H1 (cell line): Measurements from ENCODE around the gene SLAIN2. TPM values are rescaled to one million over a fixed set of nuclear protein-coding genes. Genes with fewer than 3 reads are reported as not detected.

ENCODE experiments used
- CTCF ChIA-PET: fragments of 300-600 bp; sonication (Branson Sonifier 250); formaldehyde crosslinking; loops from one replicate; lab custom pipeline; 2021; ENCODE audit not compliant: partially characterized antibody; lab: Charles Lee
- POLR2A ChIA-PET: fragments of 300-600 bp; sonication (Branson Sonifier 250); formaldehyde crosslinking; loops from one replicate; lab custom pipeline; 2021; ENCODE audit warnings: inconsistent platforms; ENCODE audit not compliant: partially characterized antibody; lab: Charles Lee
- DNase-seq, 2 experiments: peaks; one replicate each; pipeline versions ENCODE4 v3.0.0 to v3.0.0-alpha.2; 2010 to 2022; ENCODE audit warnings: low spot score in 2 of 2, low read depth in 1 of 2, mixed read lengths in 1 of 2
- FAIRE-seq: peaks from 2 replicates; lab custom pipeline; 2011; peaks lifted over from hg19 to GRCh38; lab: Jason Lieb, UNC
- H2AFZ ChIP-seq: 2 replicates; pipeline ENCODE4 v1.8.1; 2012; ENCODE audit warnings: low read length, inconsistent platforms
- H2AK5ac ChIP-seq: 2 replicates; pipeline ENCODE4 v1.6.1; 2013; ENCODE audit warnings: low read depth, low read length
- H2BK120ac ChIP-seq: replicated peaks from 2 replicates; pipeline ENCODE3; 2013; ENCODE audit warnings: low read depth, low read length, inconsistent platforms
- H2BK12ac ChIP-seq: 2 replicates; pipeline ENCODE4 v1.6.1; 2013; ENCODE audit warnings: low read depth, low read length
- H2BK15ac ChIP-seq: 2 replicates; pipeline ENCODE4 v1.6.1; 2013; ENCODE audit warnings: low read length
- H2BK20ac ChIP-seq: 2 replicates; pipeline ENCODE4 v1.6.1; 2013; ENCODE audit warnings: low read length
- H2BK5ac ChIP-seq: 2 replicates; pipeline ENCODE4 v1.6.1; 2013; ENCODE audit warnings: low read depth, low read length
- H3K14ac ChIP-seq: 2 replicates; pipeline ENCODE4 v1.6.1; 2013; ENCODE audit warnings: inconsistent platforms; ENCODE audit not compliant: insufficient read length
- H3K18ac ChIP-seq: 2 replicates; pipeline ENCODE4 v1.6.1; 2013; ENCODE audit warnings: low read length; ENCODE audit errors: extremely low read depth
- H3K23ac ChIP-seq: 2 replicates; pipeline ENCODE4 v1.6.1; 2013; ENCODE audit warnings: inconsistent platforms; ENCODE audit not compliant: insufficient read length
- H3K23me2 ChIP-seq: 2 replicates; pipeline ENCODE4 v1.6.1; 2013; ENCODE audit warnings: low read depth, low read length
- H3K27ac ChIP-seq: 2 replicates; pipeline ENCODE4 v1.6.1; 2011; ENCODE audit warnings: low read depth, low read length, inconsistent platforms
- H3K27me3 ChIP-seq, 4 experiments: replicated peaks in 1 of 4; 1 replicate in 1 of 4; 2 replicates in 3 of 4; pipeline versions ENCODE4 v1.6.1 to v1.8.1; 2011 to 2013; ENCODE audit warnings: low read length in 3 of 4, mild to moderate bottlenecking in 3 of 4, inconsistent platforms in 2 of 4, mixed read lengths in 2 of 4, moderate library complexity in 1 of 4; ENCODE audit not compliant: control insufficient read depth in 3 of 4, insufficient read depth in 3 of 4; ENCODE audit errors: extremely low read depth in 1 of 4
- H3K36me3 ChIP-seq, 4 experiments: 2 replicates each; pipeline versions ENCODE4 v1.6.1 to v1.8.1; 2011 to 2013; ENCODE audit warnings: mild to moderate bottlenecking in 4 of 4, low read length in 3 of 4, moderate library complexity in 2 of 4, control low read depth in 1 of 4, inconsistent platforms in 1 of 4; ENCODE audit not compliant: insufficient read depth in 4 of 4, control insufficient read depth in 2 of 4
- H3K4ac ChIP-seq: replicated peaks from 2 replicates; pipeline ENCODE3; 2013; ENCODE audit warnings: low read length, low read depth, mixed read lengths, inconsistent platforms; ENCODE audit not compliant: insufficient read length
- H3K4me1 ChIP-seq, 4 experiments: replicated peaks in 1 of 4; 1 replicate in 1 of 4; 2 replicates in 3 of 4; pipeline versions ENCODE4 v1.6.1 to v1.8.1; 2011 to 2013; ENCODE audit warnings: low read length in 3 of 4, inconsistent platforms in 2 of 4, mixed read lengths in 1 of 4; ENCODE audit not compliant: insufficient read depth in 4 of 4, control insufficient read depth in 3 of 4
- H3K4me2 ChIP-seq, 2 experiments: 2 replicates each; pipeline versions ENCODE4 v1.6.1 to v1.8.1; 2011 to 2013; ENCODE audit warnings: low read depth in 2 of 2, low read length in 2 of 2, control low read depth in 1 of 2, inconsistent platforms in 1 of 2, mild to moderate bottlenecking in 1 of 2; ENCODE audit not compliant: insufficient read depth in 1 of 2
- H3K4me3 ChIP-seq, 4 experiments: fragments of 200-600, 300-600 bp in 1 of 4; sonication (generic), shearing (Covaris generic), sonication (Bioruptor Twin) in 1 of 4; 2 replicates each; pipeline versions ENCODE4 v1.5.1 to v1.8.1; 2011 to 2016; ENCODE audit warnings: low read length in 4 of 4, low read depth in 3 of 4, control low read depth in 2 of 4, inconsistent platforms in 2 of 4, mild to moderate bottlenecking in 2 of 4, mixed read lengths in 1 of 4, moderate library complexity in 1 of 4; ENCODE audit not compliant: insufficient read depth in 2 of 4; ENCODE audit errors: extremely low read depth in 1 of 4
- H3K56ac ChIP-seq: replicated peaks from 2 replicates; pipeline ENCODE3; 2013; ENCODE audit warnings: low read depth, mild to moderate bottlenecking, mixed read lengths, low read length, inconsistent platforms; ENCODE audit not compliant: insufficient read length
- H3K79me1 ChIP-seq: 2 replicates; pipeline ENCODE4 v1.6.1; 2013; ENCODE audit warnings: low read depth, low read length, control low read depth
- H3K79me2 ChIP-seq, 2 experiments: 2 replicates each; pipeline versions ENCODE4 v1.6.1 to v1.8.1; 2012 to 2013; ENCODE audit warnings: low read length in 2 of 2, mild to moderate bottlenecking in 2 of 2, inconsistent platforms in 1 of 2; ENCODE audit not compliant: insufficient read depth in 2 of 2, control insufficient read depth in 1 of 2
- H3K9ac ChIP-seq, 4 experiments: replicated peaks in 1 of 4; 1 replicate in 1 of 4; 2 replicates in 3 of 4; pipeline versions ENCODE4 v1.6.1 to v1.8.1; 2011 to 2013; ENCODE audit warnings: low read depth in 3 of 4, low read length in 3 of 4, control low read depth in 2 of 4, mild to moderate bottlenecking in 2 of 4, moderate library complexity in 2 of 4, inconsistent platforms in 1 of 4; ENCODE audit errors: extremely low read depth in 1 of 4
- H3K9me3 ChIP-seq, 2 experiments: 2 replicates each; pipeline versions ENCODE4 v1.6.1 to v1.8.1; 2012 to 2013; ENCODE audit warnings: mild to moderate bottlenecking in 2 of 2, moderate library complexity in 2 of 2, control low read depth in 1 of 2, inconsistent platforms in 1 of 2, low read depth in 1 of 2, low read length in 1 of 2, mixed read lengths in 1 of 2; ENCODE audit not compliant: insufficient read depth in 2 of 2
- H4K20me1 ChIP-seq, 2 experiments: replicated peaks in 1 of 2; 2 replicates each; pipeline versions ENCODE3 to v1.8.1; 2011 to 2013; ENCODE audit warnings: inconsistent platforms in 2 of 2, low read length in 2 of 2, mild to moderate bottlenecking in 1 of 2; ENCODE audit not compliant: insufficient read depth in 2 of 2, control insufficient read depth in 1 of 2
- H4K5ac ChIP-seq: 2 replicates; pipeline ENCODE4 v1.6.1; 2013; ENCODE audit warnings: low read length, low read depth, mixed read lengths, inconsistent platforms; ENCODE audit not compliant: insufficient read length
- H4K8ac ChIP-seq: 2 replicates; pipeline ENCODE4 v1.8.0; 2013; ENCODE audit warnings: mild to moderate bottlenecking, moderate library complexity, low read length, inconsistent platforms; ENCODE audit not compliant: insufficient read depth; ENCODE audit errors: extremely low read depth
- H4K91ac ChIP-seq: replicated peaks from 2 replicates; pipeline ENCODE3; 2013; ENCODE audit warnings: low read length, mixed read lengths, inconsistent platforms; ENCODE audit not compliant: insufficient read length
- EP300 ChIP-seq, 2 experiments: IDR thresholded peaks; 1 replicate in 1 of 2; 2 replicates in 1 of 2; pipeline ENCODE4 v1.6.1; 2011 to 2012; ENCODE audit warnings: low read depth in 2 of 2, low read length in 2 of 2, mild to moderate bottlenecking in 2 of 2, borderline replicate concordance in 1 of 2, inconsistent platforms in 1 of 2, moderate library complexity in 1 of 2
- polyA plus RNA-seq, 7 experiments: library from polyadenylated mRNA; depleted of rRNA in 3 of 7; stranded (reverse) in 5 of 7; unstranded in 2 of 7; fragments of >200 nt in 5 of 7; fragments of 200-250 nt in 2 of 7; gene quantifications; 1 replicate in 5 of 7; 2 replicates in 1 of 7; 4 replicates in 1 of 7; pipeline versions ENCODE4 v1.2.1 to v1.2.3, GENCODE V29; 2011 to 2013; ENCODE audit warnings: missing spikeins in 2 of 7, mixed read lengths in 2 of 7
- total RNA-seq: library from RNA; stranded (reverse); fragmentation: NEBNext Ultra II Directional; extraction: Animal tissue kit (Norgen Biotek cat#: 25700); gene quantifications from 2 replicates; pipeline ENCODE4 v1.2.1, GENCODE V29; 2021

SLAIN2 gene
- total and polyA plus RNA-seq, 2 of the 8 experiments (the other 6 are each of a cell fraction or from before 2014, with no cell fraction given), result 8.2 to 40.0 TPM

GRCh38 chr4:48337731-48338130, 3.6 kb upstream of the SLAIN2 start:
- H3K79me1 ChIP-seq, result peaks cover 4% of the 10 kb centered on the region
- H2BK15ac ChIP-seq, result no peak overlapping the region
- H4K91ac ChIP-seq, result no peak overlapping the region
- no peak overlapping the region for H3K4me3 ChIP-seq
- H3K4me1 ChIP-seq, result peaks cover 0 to 8% (median 0%) of the 10 kb centered on the region in 4 experiments; a peak in 1 of 7 replicates
- H2AK5ac ChIP-seq, result no peak overlapping the region
- no peak overlapping the region for H3K14ac ChIP-seq
- H3K4me2 ChIP-seq, result no peak overlapping the region
- H4K5ac ChIP-seq, result no peak overlapping the region
- no peak for TF ChIP-seq EP300 (IDR thresholded peaks at IDR 0.05; ENCODE audit: borderline replicate concordance in 1 of 2, low read depth in 2 of 2, low read length in 2 of 2)
- H3K23me2 ChIP-seq, result peaks cover 5% of the 10 kb centered on the region; the same call in 1 of the 2 replicates
- H3K23ac ChIP-seq, result no peak overlapping the region
- no peaks in the 10 kb centered on the region for H3K27me3 ChIP-seq
- FAIRE-seq, result no peak
- no peak overlapping the region for H2BK120ac ChIP-seq
- no peak overlapping the region for H3K4ac ChIP-seq
- H2AFZ ChIP-seq, result no peak overlapping the region
- no peak overlapping the region for H2BK12ac ChIP-seq
- H3K56ac ChIP-seq, result no peak overlapping the region
- peaks cover 0 to 5% of the 10 kb centered on the region in 2 experiments for H4K20me1 ChIP-seq
- no peak overlapping the region for H4K8ac ChIP-seq
- H2BK5ac ChIP-seq, result no peak overlapping the region
- H3K36me3 ChIP-seq, result no peaks in the 10 kb centered on the region
- H2BK20ac ChIP-seq, result no peak overlapping the region
- H3K9me3 ChIP-seq, result no peaks in the 10 kb centered on the region
- POLR2A ChIA-PET, result interaction anchor here (1.8 kb wide), 1 partner anchor 9 kb away, joined by 3 read pairs; no protein-coding TSS in a partner anchor
- H3K18ac ChIP-seq, result no peak overlapping the region
- H3K27ac ChIP-seq, result no peak overlapping the region
- DNase-seq, result no peak
- peaks cover 0 to 8% of the 10 kb centered on the region in 2 experiments; a peak in 3 of 4 replicates for H3K79me2 ChIP-seq
- CTCF ChIA-PET, result no interaction called here
- H3K9ac ChIP-seq, result no peak overlapping the region
